GM18951 (cell line): Measurements from ENCODE around the gene IDH1.
"Not testable (repeated sequence)": the region's sequence is repeated elsewhere in the genome, so short reads cannot be mapped to it uniquely, and the experiment has no call there.

Experiments
- POLR2A ChIP-seq: IDR thresholded peaks from 4 replicates; pipeline ENCODE4 v1.6.1; 2011; ENCODE audit warnings: mild to moderate bottlenecking; ENCODE audit not compliant: insufficient read length, insufficient read depth; ENCODE audit errors: extremely low read depth
- in situ Hi-C: fragments of 300-500 bp; cut with MboI; formaldehyde crosslinking; loops from one replicate; pipeline ENCODE4 v1.12.0; 2022; ENCODE audit warnings: low sequenced_read_pairs, mixed read lengths, inconsistent platforms; ENCODE audit not compliant: unreplicated experiment

The IDH1 gene

GRCh38 chr2:208224802-208225201 is 30.1 kb downstream of the IDH1 start:
- in situ Hi-C loops: no loop called here

GRCh38 chr2:208222351-208222750 is 32.5 kb downstream of the IDH1 start:
- in situ Hi-C loops: no loop called here

More at GRCh38 chr2:208224802-208225201, 30.1 kb downstream of the IDH1 start:
- no peak for TF ChIP-seq POLR2A

DNA sequence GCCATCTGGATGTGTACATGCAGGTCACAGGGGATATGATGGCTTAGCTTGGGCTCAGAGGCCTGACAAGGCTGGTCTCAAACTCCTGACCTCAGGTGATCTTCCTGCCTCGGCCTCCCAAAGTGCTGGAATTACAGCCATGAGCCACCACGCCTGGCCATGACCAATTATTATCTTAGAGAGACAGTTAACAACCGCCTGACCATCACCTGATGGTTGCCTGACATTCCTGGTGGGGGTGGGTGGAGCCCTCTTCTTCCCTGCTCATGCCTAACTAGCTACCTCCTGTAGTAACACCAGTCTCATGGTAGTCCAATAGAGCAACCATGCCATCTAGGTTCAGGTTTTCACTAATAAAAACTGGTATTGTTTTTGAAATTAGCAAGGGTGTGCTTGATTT is 33.0 kb downstream of the IDH1 start:
- in situ Hi-C loops: not testable (repeated sequence)

More at GRCh38 chr2:208222351-208222750, 32.5 kb downstream of the IDH1 start:
- no peak for TF ChIP-seq POLR2A

GRCh38 chr2:208210688-208211451 is 44.0 kb downstream of the IDH1 start:
- no peak for TF ChIP-seq POLR2A
- in situ Hi-C loops: no loop called here

GRCh38 chr2:208208335-208209085 is 46.4 kb downstream of the IDH1 start:
- no peak for TF ChIP-seq POLR2A
- in situ Hi-C loops: no loop called here

- no peak for TF ChIP-seq POLR2A
- in situ Hi-C loops: no loop called here
These were observed 47.1 kb downstream of the IDH1 start for GRCh38 chr2:208207769-208208168.

DNA sequence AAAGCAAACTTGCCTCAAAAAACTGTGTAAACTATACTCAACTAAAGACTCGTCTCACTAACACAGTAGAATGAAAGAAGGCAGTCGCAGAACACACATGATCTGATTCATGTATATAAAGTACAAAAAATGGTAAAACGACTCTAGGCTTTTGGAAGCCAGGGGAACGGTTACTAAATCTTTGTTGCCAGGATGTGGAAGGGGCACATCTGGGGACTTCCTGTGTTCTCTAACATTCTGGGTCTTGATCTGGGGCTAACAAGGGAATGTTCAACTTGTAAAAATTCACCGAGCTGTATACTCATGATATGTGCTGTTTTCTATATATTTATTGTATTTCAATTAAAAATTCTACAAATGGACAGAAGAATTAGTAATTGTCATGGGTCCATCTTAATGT is 50.7 kb downstream of the IDH1 start:
- TF ChIP-seq POLR2A: no peak
- in situ Hi-C loops: no loop called here

DNA sequence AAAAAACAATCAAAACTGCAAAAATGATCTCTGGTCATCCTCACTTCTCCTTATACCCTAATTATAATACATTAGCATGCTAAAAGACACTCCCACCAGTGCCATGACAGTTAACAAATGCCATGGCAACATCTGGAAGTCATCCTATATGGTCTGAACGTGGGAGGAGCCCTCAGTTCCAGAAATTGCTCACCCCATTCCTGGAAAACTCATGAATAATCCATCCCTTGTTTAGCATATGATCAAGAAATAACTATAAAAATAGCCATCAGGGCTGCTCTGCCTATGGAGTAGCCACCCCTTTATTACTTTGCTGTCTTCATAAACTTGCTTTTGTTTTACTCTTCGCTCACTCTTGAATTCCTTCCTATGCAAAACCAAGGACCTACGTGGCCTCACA is 59.3 kb downstream of the IDH1 start:
- no peak for TF ChIP-seq POLR2A
- in situ Hi-C loops: no loop called here

- in situ Hi-C loops: no loop called here
These were observed 62.1 kb downstream of the IDH1 start for GRCh38 chr2:208192611-208193236.

DNA sequence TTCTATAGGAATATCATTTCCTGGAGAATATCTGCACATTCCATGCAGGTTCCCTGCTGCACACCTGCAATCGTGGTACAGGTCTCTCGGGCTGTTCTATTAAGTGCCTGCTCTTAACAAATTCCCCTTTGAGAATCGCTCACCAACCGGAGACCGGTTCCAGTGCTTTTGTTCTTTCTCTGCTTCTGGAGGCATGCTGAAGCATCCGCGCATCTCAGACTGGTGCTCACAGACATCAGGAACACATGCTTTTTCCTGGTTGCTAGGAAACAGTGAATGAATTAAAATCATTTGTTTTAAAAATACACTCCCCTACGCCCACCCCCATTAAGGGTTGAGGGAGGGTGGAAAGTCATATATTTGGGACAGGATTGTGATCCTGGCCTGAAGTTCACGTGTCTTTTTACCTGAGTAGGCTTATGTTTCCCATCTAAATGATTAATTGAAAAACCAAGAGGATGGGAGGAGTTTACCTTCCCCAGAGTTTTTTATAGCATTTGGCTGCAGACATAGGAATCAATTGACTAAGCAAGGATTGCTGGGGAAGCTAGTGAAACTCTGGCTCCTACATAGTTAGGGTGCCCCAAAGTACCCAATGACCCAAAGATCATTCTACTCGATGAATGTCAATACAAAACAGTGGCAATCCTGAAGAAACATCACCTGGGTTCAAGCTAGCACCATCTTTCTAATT is 64.9 kb downstream of the IDH1 start, which contains the start of gene C2orf80:
TSS of gene C2orf80 (minus strand) at position 221 of the 694 bp plus-strand sequence. CDS start 3,044 bp downstream, outside the sequence.
- TF ChIP-seq POLR2A: no peak
- in situ Hi-C loops: no loop called here

More at GRCh38 chr2:208192611-208193236, 62.1 kb downstream of the IDH1 start:
- no peak for TF ChIP-seq POLR2A

DNA sequence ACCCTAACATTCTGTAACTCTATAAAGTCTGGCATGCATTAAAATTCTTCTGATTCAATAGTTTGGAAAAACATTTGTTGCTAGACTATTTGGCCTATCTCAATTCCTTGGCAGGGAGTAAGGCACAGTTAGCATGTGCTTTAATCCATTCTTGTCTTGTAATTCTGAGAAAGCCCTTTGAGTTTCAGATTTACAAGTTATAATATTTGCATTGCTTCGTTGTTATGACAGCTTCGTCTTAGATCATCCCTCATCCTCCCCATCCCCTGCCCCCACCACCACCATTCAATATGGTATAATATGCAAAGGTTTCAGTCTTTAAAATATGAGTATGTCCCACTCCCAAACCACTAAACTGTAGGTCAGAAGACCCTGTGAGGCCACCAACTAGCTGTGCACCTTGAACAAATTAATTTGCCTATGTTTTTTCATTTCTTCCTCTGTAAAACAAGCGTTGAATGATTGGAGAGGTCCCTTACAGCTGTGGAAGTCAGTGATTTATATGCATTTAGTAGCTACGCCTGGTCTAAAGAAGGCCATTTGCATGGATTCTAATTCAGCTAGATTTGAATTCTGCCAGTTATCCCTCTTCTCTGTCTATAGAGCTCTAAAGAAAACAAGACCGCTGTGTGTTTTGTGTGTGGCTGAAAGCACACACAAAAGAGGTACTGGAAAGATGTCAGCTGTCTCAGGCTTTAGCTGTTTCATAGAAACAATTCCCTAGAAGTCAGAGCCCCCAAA is 65.6 kb downstream of the IDH1 start:
- no peak for TF ChIP-seq POLR2A
- in situ Hi-C loops: no loop called here

DNA sequence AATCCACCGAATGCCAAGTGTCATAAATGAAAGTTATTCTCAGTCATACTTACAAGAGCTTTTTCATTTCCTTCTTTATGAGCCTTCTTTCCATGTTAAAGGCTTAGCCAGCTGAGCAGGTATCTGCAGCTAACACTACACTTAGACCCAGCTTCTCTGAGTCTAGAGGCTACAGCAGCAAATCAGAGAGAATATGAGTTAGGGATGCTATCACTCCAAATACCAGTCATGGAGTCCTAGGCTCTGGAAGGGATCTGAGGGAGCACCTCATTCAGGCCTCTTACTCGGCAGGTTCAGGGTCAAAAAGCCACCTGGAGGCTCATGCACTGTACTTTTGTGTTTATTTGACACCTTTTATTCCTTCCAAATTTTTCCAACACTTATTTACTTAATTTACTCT is 68.0 kb downstream of the IDH1 start:
- in situ Hi-C loops: no loop called here
- TF ChIP-seq POLR2A: no peak
